WTC11 (cell line): ENCODE data around the gene SPOUT1.

Experiments used
- PREB ChIP-seq: sonication (generic); formaldehyde crosslinking; IDR thresholded peaks from 2 replicates; pipeline ENCODE4 v1.8.1; 2022; ENCODE audit warnings: mild to moderate bottlenecking, missing genetic modification reagents, moderate library complexity, borderline replicate concordance
- SP1 ChIP-seq: sonication (generic); formaldehyde crosslinking; conservative IDR thresholded peaks from 2 replicates; pipeline ENCODE4 v1.8.1; 2022; ENCODE audit warnings: missing genetic modification reagents

- TF ChIP-seq PREB (no peak), SP1 (CRISPR knock-in tag) (no peak)
Measured at GRCh38 chr9:128781187-128782070, 48.2 kb downstream of the SPOUT1 start.
